ENCODE measurements around the gene NUP98. TPM values are rescaled to one million over a fixed set of nuclear protein-coding genes. Genes with fewer than 3 reads are reported as not detected.

The NUP98 gene
- total and polyA plus RNA-seq, 10 of the 15 experiments (the other 5 are each of a cell fraction or from before 2014, with no cell fraction given) = 21.7 to 108 (median 78.9) TPM

DNA sequence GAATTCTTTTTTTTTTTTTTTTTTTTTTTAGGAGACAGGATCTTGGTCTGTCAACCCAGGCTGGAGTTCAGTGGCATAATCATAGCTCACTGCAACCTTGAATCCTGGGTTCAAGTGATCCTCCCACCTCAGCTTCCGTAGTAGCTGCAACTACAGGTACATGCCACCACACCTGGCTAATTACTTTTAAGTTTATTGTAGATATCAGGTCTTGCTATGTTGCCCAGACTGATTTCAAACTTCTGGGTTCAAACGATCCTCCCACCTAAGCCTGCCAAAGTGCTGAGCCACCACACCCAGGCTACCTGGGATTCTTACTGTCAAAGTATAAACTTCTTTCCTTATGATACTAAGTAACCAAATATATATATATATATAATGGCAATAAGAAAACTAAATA lies 75.3 kb downstream of the NUP98 start:
- RAD21 ChIA-PET (ENCODE audit: unreplicated experiment) = no interaction called here
- CTCF ChIA-PET = no interaction called here

More for the DNA sequence above, 75.3 kb downstream of the NUP98 start:
- Histone ChIP-seq H2AFZ (ENCODE audit: control insufficient read depth, low read depth, low read length) (no peak overlapping the region), H3K9ac (ENCODE audit: control insufficient read depth, insufficient read depth, low read length) (no peak overlapping the region), H3K27ac (ENCODE audit: control insufficient read depth, insufficient read depth) (no peak overlapping the region), H3K79me2 (ENCODE audit: control insufficient read depth, insufficient read depth, low read length) (no peaks in the 10 kb centered on the region), H4K20me1 (ENCODE audit: control insufficient read depth, insufficient read depth) (no peaks in the 10 kb centered on the region), H3K4me3 (no peak overlapping the region), H3K9me3 (replicated peaks; ENCODE audit: control insufficient read depth, insufficient read depth, low read length) (no peaks in the 10 kb centered on the region), H3K36me3 (ENCODE audit: control insufficient read depth in 2 of 2, insufficient read depth in 2 of 2, low read length in 1 of 2) (peaks cover 12 to 25% of the 10 kb centered on the region in 2 experiments), H3K4me2 (ENCODE audit: control insufficient read depth, insufficient read depth) (no peak overlapping the region), H3K4me1 (ENCODE audit: control insufficient read depth, insufficient read depth, low read length) (no peaks in the 10 kb centered on the region), H3K27me3 (replicated peaks in 1 of 2; ENCODE audit: control insufficient read depth in 2 of 2, insufficient read depth in 2 of 2, low read length in 1 of 2) (no peaks in the 10 kb centered on the region)
- TF ChIP-seq IRF4 (IDR thresholded peaks at IDR 0.05; ENCODE audit: low read depth, low read length) (no peak), ASH2L (IDR thresholded peaks at IDR 0.05; ENCODE audit: borderline replicate concordance, low read depth) (no peak), ATF7 (IDR thresholded peaks at IDR 0.05; ENCODE audit: low read depth) (no peak), CBFB (IDR thresholded peaks at IDR 0.05; ENCODE audit: low read depth) (no peak), EZH2 (IDR thresholded peaks at IDR 0.05; ENCODE audit: borderline replicate concordance, control insufficient read depth, low read depth, low read length) (no peak), CREB1 (IDR thresholded peaks at IDR 0.05; ENCODE audit: low read depth) (no peak), MYC (IDR thresholded peaks at IDR 0.05; ENCODE audit: insufficient read depth, insufficient read length, insufficient replicate concordance, low read length, severe bottlenecking) (no peak)
- TF ChIP-seq, protein P1, sequence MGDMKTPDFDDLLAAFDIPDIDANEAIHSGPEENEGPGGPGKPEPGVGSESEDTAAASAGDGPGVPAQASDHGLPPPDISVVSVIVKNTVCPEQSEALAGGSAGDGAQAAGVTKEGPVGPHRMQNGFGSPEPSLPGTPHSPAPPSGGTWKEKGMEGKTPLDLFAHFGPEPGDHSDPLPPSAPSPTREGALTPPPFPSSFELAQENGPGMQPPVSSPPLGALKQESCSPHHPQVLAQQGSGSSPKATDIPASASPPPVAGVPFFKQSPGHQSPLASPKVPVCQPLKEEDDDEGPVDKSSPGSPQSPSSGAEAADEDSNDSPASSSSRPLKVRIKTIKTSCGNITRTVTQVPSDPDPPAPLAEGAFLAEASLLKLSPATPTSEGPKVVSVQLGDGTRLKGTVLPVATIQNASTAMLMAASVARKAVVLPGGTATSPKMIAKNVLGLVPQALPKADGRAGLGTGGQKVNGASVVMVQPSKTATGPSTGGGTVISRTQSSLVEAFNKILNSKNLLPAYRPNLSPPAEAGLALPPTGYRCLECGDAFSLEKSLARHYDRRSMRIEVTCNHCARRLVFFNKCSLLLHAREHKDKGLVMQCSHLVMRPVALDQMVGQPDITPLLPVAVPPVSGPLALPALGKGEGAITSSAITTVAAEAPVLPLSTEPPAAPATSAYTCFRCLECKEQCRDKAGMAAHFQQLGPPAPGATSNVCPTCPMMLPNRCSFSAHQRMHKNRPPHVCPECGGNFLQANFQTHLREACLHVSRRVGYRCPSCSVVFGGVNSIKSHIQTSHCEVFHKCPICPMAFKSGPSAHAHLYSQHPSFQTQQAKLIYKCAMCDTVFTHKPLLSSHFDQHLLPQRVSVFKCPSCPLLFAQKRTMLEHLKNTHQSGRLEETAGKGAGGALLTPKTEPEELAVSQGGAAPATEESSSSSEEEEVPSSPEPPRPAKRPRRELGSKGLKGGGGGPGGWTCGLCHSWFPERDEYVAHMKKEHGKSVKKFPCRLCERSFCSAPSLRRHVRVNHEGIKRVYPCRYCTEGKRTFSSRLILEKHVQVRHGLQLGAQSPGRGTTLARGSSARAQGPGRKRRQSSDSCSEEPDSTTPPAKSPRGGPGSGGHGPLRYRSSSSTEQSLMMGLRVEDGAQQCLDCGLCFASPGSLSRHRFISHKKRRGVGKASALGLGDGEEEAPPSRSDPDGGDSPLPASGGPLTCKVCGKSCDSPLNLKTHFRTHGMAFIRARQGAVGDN (IDR thresholded peaks at IDR 0.05) = no peak
- TF ChIP-seq, protein P2, sequence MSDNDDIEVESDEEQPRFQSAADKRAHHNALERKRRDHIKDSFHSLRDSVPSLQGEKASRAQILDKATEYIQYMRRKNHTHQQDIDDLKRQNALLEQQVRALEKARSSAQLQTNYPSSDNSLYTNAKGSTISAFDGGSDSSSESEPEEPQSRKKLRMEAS (IDR thresholded peaks at IDR 0.05; ENCODE audit: low read depth, low read length) = no peak
- TF ChIP-seq, protein P3, sequence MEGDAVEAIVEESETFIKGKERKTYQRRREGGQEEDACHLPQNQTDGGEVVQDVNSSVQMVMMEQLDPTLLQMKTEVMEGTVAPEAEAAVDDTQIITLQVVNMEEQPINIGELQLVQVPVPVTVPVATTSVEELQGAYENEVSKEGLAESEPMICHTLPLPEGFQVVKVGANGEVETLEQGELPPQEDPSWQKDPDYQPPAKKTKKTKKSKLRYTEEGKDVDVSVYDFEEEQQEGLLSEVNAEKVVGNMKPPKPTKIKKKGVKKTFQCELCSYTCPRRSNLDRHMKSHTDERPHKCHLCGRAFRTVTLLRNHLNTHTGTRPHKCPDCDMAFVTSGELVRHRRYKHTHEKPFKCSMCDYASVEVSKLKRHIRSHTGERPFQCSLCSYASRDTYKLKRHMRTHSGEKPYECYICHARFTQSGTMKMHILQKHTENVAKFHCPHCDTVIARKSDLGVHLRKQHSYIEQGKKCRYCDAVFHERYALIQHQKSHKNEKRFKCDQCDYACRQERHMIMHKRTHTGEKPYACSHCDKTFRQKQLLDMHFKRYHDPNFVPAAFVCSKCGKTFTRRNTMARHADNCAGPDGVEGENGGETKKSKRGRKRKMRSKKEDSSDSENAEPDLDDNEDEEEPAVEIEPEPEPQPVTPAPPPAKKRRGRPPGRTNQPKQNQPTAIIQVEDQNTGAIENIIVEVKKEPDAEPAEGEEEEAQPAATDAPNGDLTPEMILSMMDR (IDR thresholded peaks at IDR 0.05 in 2 of 3, conservative IDR thresholded peaks at IDR 0.05 in 1 of 3; ENCODE audit: control insufficient read depth in 2 of 3, extremely low read depth in 1 of 3, insufficient read depth in 1 of 3, low read depth in 3 of 3, low read length in 3 of 3) = no peak
- WGBS (ENCODE audit: insufficient coverage, insufficient replicate concordance, low lambda C conversion rate, missing lambda C conversion rate) = 100% methylated on average over 2 of the region's 2 CpGs
- in situ Hi-C loops (cut with MboI) = no loop called here
- SMC1A ChIA-PET (ENCODE audit: uncharacterized antibody, unreplicated experiment) = interaction anchor here (1.1 kb wide), 1 partner anchor 13 kb away, joined by 4 read pairs; no protein-coding TSS in a partner anchor
- DNase-seq (ENCODE audit: low read depth, low spot score) = no peak
- FAIRE-seq = peak; percentile 54
- ATAC-seq = no peak
- POLR2A ChIA-PET = interaction anchor here (0.6 to 0.9 kb wide), 3 partner anchors 13 to 231 kb away, joined by 3 read pairs; no protein-coding TSS in a partner anchor
- intact Hi-C loops (cut with micrococcal nuclease; ENCODE audit: unreplicated experiment) = loop anchor here (10.0 kb wide), 1 partner anchor 53 kb away; no protein-coding TSS in a partner anchor
- BruUV-seq (replicated peaks) = no TSS peak

Measured in GM12878 (cell line).